Measurements from ENCODE around the gene AGAP6.

GRCh38 chr10:50044941-50045664 lies 56.9 kb downstream of the AGAP6 start:
- TF ChIP-seq CTCF (optimal IDR thresholded peaks at IDR 0.05 in 1 of 3, IDR thresholded peaks at IDR 0.05 in 1 of 3, conservative IDR thresholded peaks at IDR 0.05 in 1 of 3; ENCODE audit: extremely low read depth in 1 of 3, insufficient read depth in 2 of 3, low read length in 3 of 3), result no peak
- TF ChIP-seq EZH2 (IDR thresholded peaks at IDR 0.05; ENCODE audit: low read length), result no peak
